PC-3 (cell line): Measurements from ENCODE around the gene SLC10A7.

ENCODE experiments used
- EZH2 ChIP-seq: fragments of 300-600 bp; sonication (generic); IDR thresholded peaks from one replicate; pipeline ENCODE4 v1.6.1; 2017; ENCODE audit warnings: antibody characterized with exemption, mild to moderate bottlenecking, low read length; ENCODE audit not compliant: unreplicated experiment
- EZH2phosphoT487 ChIP-seq: fragments of 300-600 bp; sonication (generic); IDR thresholded peaks from 2 replicates; pipeline ENCODE4 v1.6.1; 2018; ENCODE audit warnings: mild to moderate bottlenecking, antibody characterized with exemption, low read length, borderline replicate concordance
- TF ChIP-seq, protein P1 (sequence below): fragments of 300-600 bp; sonication (generic); conservative IDR thresholded peaks from 2 replicates; pipeline ENCODE4 v1.5.1; 2017; ENCODE audit warnings: antibody characterized with exemption, low read depth, mild to moderate bottlenecking, low read length

- TF ChIP-seq EZH2 (no peak), EZH2phosphoT487 (no peak)
- TF ChIP-seq, protein P1, sequence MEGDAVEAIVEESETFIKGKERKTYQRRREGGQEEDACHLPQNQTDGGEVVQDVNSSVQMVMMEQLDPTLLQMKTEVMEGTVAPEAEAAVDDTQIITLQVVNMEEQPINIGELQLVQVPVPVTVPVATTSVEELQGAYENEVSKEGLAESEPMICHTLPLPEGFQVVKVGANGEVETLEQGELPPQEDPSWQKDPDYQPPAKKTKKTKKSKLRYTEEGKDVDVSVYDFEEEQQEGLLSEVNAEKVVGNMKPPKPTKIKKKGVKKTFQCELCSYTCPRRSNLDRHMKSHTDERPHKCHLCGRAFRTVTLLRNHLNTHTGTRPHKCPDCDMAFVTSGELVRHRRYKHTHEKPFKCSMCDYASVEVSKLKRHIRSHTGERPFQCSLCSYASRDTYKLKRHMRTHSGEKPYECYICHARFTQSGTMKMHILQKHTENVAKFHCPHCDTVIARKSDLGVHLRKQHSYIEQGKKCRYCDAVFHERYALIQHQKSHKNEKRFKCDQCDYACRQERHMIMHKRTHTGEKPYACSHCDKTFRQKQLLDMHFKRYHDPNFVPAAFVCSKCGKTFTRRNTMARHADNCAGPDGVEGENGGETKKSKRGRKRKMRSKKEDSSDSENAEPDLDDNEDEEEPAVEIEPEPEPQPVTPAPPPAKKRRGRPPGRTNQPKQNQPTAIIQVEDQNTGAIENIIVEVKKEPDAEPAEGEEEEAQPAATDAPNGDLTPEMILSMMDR = no peak
Measured at GRCh38 chr4:146278986-146279385, 242.8 kb downstream of the SLC10A7 start.
